ENCODE results near the gene FAM13A. TPM values are rescaled to one million over a fixed set of nuclear protein-coding genes. Genes with fewer than 3 reads are reported as not detected.

Gene FAM13A
- total RNA-seq, 4 donors from 2014 or later: 5.2 to 19.1 (median 8.2) TPM

DNA sequence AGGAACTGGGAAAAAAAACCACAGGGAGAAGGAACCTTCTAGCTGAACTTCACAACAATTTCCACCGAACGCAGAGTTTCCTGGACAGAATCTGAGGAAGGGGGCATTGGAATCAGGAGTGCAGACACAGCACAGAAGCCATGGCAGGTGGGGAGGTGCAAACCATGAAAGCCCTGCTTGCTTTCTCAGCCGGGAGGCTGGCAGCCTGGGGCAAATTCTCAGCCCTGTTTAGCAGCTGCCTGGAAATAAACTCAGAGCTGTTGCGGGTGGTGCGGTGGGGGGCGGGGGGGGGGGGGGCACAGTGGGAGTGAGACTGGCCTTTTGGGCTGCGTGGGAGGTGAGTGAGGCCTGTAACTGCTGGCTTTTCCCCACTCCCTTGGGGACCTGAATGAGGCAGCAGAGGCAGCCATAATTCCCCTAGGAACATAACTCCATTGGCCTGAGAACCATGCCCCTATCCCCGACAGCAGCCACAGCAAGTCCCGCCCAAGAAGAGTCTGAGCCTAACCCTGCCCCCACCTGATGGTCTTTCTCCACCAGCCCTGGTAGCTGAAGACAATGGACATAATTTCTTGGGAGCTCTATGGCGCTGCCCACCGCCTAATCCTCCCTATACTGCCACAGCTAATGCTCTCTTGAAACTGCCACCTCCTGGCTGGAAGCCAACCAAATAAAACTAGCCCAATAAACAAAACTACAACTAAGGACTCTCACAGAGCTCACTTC is 176.3 kb downstream of the FAM13A start:
- 65 to 86% methylated on average over 3 to 6 of the region's 11 CpGs for WGBS, 2 donors
- DNase-seq: no peak
- no peak for TF ChIP-seq POLR2A (IDR thresholded peaks at IDR 0.05)
- TF ChIP-seq, protein P1, sequence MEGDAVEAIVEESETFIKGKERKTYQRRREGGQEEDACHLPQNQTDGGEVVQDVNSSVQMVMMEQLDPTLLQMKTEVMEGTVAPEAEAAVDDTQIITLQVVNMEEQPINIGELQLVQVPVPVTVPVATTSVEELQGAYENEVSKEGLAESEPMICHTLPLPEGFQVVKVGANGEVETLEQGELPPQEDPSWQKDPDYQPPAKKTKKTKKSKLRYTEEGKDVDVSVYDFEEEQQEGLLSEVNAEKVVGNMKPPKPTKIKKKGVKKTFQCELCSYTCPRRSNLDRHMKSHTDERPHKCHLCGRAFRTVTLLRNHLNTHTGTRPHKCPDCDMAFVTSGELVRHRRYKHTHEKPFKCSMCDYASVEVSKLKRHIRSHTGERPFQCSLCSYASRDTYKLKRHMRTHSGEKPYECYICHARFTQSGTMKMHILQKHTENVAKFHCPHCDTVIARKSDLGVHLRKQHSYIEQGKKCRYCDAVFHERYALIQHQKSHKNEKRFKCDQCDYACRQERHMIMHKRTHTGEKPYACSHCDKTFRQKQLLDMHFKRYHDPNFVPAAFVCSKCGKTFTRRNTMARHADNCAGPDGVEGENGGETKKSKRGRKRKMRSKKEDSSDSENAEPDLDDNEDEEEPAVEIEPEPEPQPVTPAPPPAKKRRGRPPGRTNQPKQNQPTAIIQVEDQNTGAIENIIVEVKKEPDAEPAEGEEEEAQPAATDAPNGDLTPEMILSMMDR (IDR thresholded peaks at IDR 0.05): no peak
- Histone ChIP-seq H3K4me1 (no peaks in the 10 kb centered on the region), H3K4me3 (no peak overlapping the region), H3K36me3 (no peaks in the 10 kb centered on the region), H3K9me3 (no peaks in the 10 kb centered on the region), H3K27ac (no peak overlapping the region), H3K27me3 (no peaks in the 10 kb centered on the region)
- intact Hi-C loops (cut with DNase I): no loop called here

DNA sequence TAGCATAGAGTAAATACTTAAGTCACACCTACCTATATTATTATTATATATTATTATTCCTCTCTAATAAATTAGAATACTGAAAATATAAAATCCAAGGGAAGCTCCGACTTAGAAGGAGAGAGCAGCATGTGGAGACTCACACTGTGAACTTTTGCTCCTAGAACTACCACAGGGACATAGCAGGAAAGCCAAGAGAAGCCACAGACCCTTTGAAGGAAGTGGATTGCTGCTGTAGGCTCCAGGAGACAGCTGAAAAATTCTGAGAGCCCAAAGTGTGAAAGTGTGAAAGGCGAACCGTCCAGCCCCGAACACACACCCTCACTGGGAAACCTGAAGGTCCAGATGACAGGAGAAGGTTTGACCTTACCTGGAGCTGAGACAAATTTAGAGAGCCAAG is 177.0 kb downstream of the FAM13A start:
- Histone ChIP-seq H3K4me1 (no peaks in the 10 kb centered on the region), H3K27ac (no peak overlapping the region), H3K4me3 (no peak overlapping the region), H3K27me3 (no peaks in the 10 kb centered on the region), H3K36me3 (no peaks in the 10 kb centered on the region), H3K9me3 (no peaks in the 10 kb centered on the region)
- DNase-seq: no peak
- 62 to 67% methylated on average over 1 to 4 of the region's 4 CpGs for WGBS, 2 donors
- intact Hi-C loops (cut with DNase I): no loop called here
- no peak for TF ChIP-seq POLR2A (IDR thresholded peaks at IDR 0.05)
- TF ChIP-seq, protein P1 (IDR thresholded peaks at IDR 0.05): no peak

DNA sequence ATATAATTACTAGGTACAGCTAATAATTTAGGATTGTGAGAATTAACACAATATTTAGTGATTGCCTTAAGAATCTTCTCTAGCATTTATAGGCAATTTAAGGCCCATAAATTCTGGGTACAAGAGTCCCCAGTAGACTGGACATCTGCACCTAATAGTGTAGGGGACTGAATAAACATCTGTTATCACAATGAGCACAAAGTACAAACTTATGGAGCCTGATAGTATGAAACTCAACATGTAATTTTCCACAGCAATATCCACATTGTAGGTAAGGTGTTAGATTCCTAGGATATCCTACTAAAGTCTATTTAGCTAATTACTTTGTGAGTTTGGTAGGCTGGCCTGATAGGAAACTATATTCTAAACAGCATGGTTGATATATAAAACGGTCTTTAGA is 178.3 kb downstream of the FAM13A start:
- no peak for TF ChIP-seq POLR2A (IDR thresholded peaks at IDR 0.05)
- TF ChIP-seq, protein P1 (IDR thresholded peaks at IDR 0.05): no peak
- intact Hi-C loops (cut with DNase I): no loop called here
- Histone ChIP-seq H3K4me1 (no peaks in the 10 kb centered on the region), H3K27ac (no peak overlapping the region), H3K9me3 (no peaks in the 10 kb centered on the region), H3K36me3 (no peaks in the 10 kb centered on the region), H3K27me3 (no peaks in the 10 kb centered on the region), H3K4me3 (no peak overlapping the region)
- WGBS, 2 donors: 86 to 92% methylated on average over 1 of the region's 1 CpG
- no peak for DNase-seq

DNA sequence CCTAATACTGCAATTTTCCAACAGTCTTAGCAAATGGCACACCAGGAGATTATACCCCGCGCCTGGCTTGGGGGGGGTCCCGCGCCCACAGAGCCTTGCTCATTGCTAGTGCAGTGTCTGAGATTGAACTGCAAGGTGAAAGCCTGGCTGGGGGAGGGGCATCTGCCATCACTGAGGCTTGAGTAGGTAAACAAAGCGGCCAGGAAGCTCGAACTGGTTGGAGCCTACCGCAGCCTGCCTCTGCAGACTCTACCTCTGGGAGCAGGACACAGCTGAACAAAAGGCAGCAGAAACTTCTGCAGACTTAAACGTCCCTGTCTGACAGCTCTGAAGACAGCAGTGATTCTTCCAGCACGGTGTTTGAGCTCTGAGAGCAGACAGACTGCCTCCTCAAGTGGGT is 186.6 kb downstream of the FAM13A start:
- no peak for TF ChIP-seq POLR2A (IDR thresholded peaks at IDR 0.05)
- TF ChIP-seq, protein P1 (IDR thresholded peaks at IDR 0.05): no peak
- intact Hi-C loops (cut with DNase I): no loop called here
- no peak for DNase-seq

DNA sequence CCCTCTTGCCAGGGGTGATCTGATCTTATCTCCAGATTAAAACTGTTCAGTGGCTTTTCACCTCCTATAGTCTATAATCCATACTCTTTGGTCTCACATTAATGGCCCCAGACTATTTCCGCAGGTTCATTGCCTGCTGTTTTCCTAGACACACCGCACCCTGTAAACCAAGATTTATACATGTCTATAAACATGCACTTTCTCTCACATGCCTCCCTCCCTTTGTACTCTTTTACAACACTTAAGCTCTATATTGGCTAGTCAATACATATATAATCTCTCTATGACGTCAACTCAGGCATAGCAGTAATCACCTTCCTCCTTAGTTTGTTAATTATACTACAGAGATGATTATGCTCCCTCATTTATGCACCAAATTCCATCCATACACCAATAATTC is 188.5 kb downstream of the FAM13A start:
- intact Hi-C loops (cut with DNase I): no loop called here
- Histone ChIP-seq H3K9me3 (no peaks in the 10 kb centered on the region), H3K27ac (no peak overlapping the region), H3K4me3 (no peak overlapping the region), H3K4me1 (no peaks in the 10 kb centered on the region), H3K36me3 (no peaks in the 10 kb centered on the region), H3K27me3 (no peaks in the 10 kb centered on the region)
- 95 to 96% methylated on average over 3 of the region's 3 CpGs for WGBS, 2 donors
- TF ChIP-seq, protein P1 (IDR thresholded peaks at IDR 0.05): no peak
- TF ChIP-seq POLR2A (IDR thresholded peaks at IDR 0.05): no peak
- no peak for DNase-seq

More for the DNA sequence above, 186.6 kb downstream of the FAM13A start:
- no peaks in the 10 kb centered on the region for H3K9me3 ChIP-seq
- H3K4me3 ChIP-seq: no peak overlapping the region
- no peaks in the 10 kb centered on the region for H3K36me3 ChIP-seq
- no peaks in the 10 kb centered on the region for H3K4me1 ChIP-seq
- no peak overlapping the region for H3K27ac ChIP-seq
- H3K27me3 ChIP-seq: no peaks in the 10 kb centered on the region
- WGBS, 2 donors: 100% methylated on average over 2 of the region's 9 CpGs; no CpG with 5 or more reads in 1 of the 2 donors

All from esophagus squamous epithelium (tissue), 5 donors.